SK-N-SH (cell line): Measurements from ENCODE around the gene UBE2I.

ENCODE experiments used
- CHD2 ChIP-seq: fragments of 150-350 bp; IDR thresholded peaks from 2 replicates; pipeline ENCODE4 v1.6.1; 2018; ENCODE audit warnings: low read length; ENCODE audit not compliant: partially characterized antibody
- EP300 ChIP-seq, 2 experiments: IDR thresholded peaks; 2 replicates each; pipeline versions ENCODE4 v1.4.0 to v1.6.1; 2012; ENCODE audit warnings: borderline replicate concordance in 1 of 2, low read depth in 1 of 2, low read length in 1 of 2
- GABPA ChIP-seq: IDR thresholded peaks from 2 replicates; pipeline ENCODE4 v1.4.0; 2012; ENCODE audit warnings: low read depth, mild to moderate bottlenecking
- POLR2AphosphoS5 ChIP-seq: IDR thresholded peaks from 2 replicates; pipeline ENCODE4 v1.6.1; 2012; ENCODE audit warnings: low read depth, low read length
- RAD21 ChIP-seq: IDR thresholded peaks from 2 replicates; pipeline ENCODE4 v1.6.1; 2012; ENCODE audit warnings: mild to moderate bottlenecking, low read length
- RXRA ChIP-seq: IDR thresholded peaks from 2 replicates; pipeline ENCODE4 v1.4.0; 2012; ENCODE audit warnings: low read depth, mild to moderate bottlenecking, borderline replicate concordance
- SIN3A ChIP-seq: IDR thresholded peaks from 2 replicates; pipeline ENCODE4 v1.6.1; 2012; ENCODE audit warnings: low read depth, mild to moderate bottlenecking, low read length, moderate library complexity, borderline replicate concordance
- TAF1 ChIP-seq: IDR thresholded peaks from 2 replicates; pipeline ENCODE4 v1.6.1; 2012; ENCODE audit warnings: low read depth, mild to moderate bottlenecking, low read length, moderate library complexity, borderline replicate concordance
- TCF12 ChIP-seq: IDR thresholded peaks from 2 replicates; pipeline ENCODE4 v1.4.0; 2012
- YY1 ChIP-seq: IDR thresholded peaks from 2 replicates; pipeline ENCODE4 v1.4.0; 2012; ENCODE audit warnings: low read depth, mild to moderate bottlenecking
- TF ChIP-seq, protein P1 (sequence below): IDR thresholded peaks from 2 replicates; pipeline ENCODE4 v1.6.1; 2012; ENCODE audit warnings: mild to moderate bottlenecking, low read depth, low read length, moderate library complexity
- TF ChIP-seq, protein P2 (sequence below): fragments of 200-600 bp; sonication (generic); IDR thresholded peaks from 2 replicates; pipeline ENCODE4 v1.6.1; 2017; ENCODE audit warnings: antibody characterized with exemption, mild to moderate bottlenecking, moderate library complexity

DNA sequence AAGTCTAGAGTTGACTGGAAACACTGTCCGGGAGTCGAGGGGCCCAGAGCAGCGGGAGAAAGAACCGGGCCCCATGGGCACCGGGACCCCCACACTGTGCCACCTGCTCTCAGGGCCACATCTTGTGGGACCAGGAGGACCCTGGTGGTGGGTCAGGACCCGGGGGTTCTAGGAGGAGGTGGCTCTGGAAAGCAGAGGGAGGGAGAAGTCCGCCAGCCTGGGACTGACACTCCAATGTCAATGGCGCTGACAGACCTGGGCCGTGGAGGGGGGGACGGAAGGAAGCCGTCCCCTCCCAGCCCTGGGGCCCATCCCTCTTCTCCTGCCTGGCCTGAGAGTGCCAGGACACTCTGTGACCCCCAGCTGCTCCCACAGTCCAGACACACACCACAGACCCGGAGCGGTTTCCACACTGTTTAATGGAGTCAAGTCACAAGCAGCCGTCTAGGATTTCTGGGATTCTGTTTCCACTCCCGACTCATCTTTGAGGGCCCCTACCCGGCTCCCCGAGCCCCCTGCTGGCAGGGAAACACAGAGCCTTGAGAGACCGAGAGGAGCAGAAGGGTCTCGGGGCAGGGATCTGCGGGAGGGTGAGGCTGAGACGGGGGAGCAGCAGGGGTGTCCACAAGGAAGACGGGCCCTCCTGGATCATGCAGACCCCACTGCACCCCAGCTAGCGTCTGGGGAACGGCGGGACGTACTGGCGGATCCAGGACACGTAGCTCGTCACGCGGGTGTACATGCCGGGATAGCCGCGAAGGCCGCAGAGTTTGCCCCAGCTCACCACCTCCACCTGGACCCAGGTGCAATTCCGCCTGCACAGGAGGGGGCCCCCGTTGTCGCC, 23.5 kb upstream of the UBE2I start:
- TF ChIP-seq SIN3A (no peak), POLR2AphosphoS5 (no peak), TAF1 (no peak), YY1 (no peak), CHD2 (no peak), RAD21 (no peak), RXRA (no peak), GABPA (no peak), EP300 (IDR thresholded peaks at IDR 0.05; ENCODE audit: borderline replicate concordance in 1 of 2, low read depth in 1 of 2, low read length in 1 of 2) (no peak), TCF12 (no peak)
- TF ChIP-seq, protein P1, sequence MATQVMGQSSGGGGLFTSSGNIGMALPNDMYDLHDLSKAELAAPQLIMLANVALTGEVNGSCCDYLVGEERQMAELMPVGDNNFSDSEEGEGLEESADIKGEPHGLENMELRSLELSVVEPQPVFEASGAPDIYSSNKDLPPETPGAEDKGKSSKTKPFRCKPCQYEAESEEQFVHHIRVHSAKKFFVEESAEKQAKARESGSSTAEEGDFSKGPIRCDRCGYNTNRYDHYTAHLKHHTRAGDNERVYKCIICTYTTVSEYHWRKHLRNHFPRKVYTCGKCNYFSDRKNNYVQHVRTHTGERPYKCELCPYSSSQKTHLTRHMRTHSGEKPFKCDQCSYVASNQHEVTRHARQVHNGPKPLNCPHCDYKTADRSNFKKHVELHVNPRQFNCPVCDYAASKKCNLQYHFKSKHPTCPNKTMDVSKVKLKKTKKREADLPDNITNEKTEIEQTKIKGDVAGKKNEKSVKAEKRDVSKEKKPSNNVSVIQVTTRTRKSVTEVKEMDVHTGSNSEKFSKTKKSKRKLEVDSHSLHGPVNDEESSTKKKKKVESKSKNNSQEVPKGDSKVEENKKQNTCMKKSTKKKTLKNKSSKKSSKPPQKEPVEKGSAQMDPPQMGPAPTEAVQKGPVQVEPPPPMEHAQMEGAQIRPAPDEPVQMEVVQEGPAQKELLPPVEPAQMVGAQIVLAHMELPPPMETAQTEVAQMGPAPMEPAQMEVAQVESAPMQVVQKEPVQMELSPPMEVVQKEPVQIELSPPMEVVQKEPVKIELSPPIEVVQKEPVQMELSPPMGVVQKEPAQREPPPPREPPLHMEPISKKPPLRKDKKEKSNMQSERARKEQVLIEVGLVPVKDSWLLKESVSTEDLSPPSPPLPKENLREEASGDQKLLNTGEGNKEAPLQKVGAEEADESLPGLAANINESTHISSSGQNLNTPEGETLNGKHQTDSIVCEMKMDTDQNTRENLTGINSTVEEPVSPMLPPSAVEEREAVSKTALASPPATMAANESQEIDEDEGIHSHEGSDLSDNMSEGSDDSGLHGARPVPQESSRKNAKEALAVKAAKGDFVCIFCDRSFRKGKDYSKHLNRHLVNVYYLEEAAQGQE, result no peak
- TF ChIP-seq, protein P2, sequence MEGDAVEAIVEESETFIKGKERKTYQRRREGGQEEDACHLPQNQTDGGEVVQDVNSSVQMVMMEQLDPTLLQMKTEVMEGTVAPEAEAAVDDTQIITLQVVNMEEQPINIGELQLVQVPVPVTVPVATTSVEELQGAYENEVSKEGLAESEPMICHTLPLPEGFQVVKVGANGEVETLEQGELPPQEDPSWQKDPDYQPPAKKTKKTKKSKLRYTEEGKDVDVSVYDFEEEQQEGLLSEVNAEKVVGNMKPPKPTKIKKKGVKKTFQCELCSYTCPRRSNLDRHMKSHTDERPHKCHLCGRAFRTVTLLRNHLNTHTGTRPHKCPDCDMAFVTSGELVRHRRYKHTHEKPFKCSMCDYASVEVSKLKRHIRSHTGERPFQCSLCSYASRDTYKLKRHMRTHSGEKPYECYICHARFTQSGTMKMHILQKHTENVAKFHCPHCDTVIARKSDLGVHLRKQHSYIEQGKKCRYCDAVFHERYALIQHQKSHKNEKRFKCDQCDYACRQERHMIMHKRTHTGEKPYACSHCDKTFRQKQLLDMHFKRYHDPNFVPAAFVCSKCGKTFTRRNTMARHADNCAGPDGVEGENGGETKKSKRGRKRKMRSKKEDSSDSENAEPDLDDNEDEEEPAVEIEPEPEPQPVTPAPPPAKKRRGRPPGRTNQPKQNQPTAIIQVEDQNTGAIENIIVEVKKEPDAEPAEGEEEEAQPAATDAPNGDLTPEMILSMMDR, result 0 out of 2 replicates have a peak, but pooled peaks have one; percentile 9
